ENCODE results near the gene SEC16A.

The SEC16A gene

DNA sequence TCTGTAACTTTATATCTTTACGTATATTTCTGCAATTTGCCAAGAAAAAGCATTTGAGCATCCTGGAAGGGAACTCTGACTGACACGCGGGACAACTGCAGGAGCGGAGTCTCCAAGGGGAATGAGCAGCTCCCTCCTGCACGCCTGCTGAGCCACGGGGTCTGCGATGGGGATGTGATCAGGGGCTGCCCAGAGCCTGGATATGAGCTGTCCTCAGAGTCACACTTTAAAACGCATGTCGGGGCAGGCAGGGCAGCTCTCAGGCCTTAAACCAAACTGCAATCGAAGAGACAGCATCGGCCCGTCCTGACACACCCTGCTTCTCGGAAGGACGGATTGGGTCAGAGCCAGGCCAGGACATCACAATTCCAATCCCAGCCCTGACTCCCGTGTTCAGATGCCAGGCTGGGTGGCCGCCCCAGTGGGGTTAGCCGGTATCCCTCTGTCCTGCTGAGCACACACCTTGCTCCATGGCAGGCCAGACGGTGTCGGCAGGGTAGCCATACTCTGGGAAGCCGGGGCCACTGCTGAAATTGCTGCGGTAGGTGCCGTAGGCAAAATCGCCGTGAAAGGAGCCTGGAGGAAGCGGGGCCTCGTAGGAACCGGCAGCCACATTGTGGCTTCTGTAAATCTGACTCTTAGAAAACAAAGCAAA, 17.2 kb downstream of the SEC16A start:
- no peak for DNase-seq (ENCODE audit: low read depth in 2 of 2)

DNA sequence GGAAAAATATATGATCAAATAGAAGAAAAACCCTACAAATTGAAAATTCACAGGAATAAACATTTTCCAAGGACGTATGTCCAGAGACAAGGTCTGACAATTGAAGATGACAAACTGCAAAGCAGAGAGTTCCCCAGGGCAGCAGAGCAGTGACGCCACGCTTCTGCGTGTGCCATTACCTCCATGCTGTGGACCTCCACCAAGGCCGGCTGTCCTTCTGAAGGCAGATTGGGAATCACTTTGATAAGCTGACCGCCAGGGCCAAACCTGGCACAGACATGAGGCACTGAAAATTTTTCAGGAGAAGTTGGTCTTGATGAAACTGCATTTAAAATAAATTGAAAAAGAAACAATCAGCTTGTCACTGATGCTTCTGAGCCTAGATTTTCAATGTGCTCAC, 18.6 kb downstream of the SEC16A start:
- DNase-seq (ENCODE audit: low read depth in 2 of 2), result no peak

DNA sequence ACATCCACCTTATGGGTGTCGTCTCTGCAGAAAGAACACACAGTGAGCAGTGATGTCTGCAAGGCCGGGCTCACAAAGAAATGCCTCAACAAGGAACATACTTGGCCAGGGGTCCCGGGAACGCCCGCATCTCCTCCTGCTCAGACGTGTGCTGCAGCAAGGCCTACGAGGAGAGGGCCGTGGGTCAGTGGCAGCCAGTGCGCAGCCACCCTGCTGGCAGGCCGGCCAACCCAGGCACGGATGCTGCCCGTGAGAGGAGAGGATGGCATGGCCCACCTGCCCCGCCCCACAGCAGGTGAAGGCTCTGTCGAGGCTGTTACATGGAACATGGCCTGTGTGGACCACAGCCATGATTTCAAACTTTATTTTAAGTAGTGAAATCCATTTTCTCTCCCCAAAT, 19.3 kb downstream of the SEC16A start:
- DNase-seq (ENCODE audit: low read depth in 2 of 2), result no peak

DNA sequence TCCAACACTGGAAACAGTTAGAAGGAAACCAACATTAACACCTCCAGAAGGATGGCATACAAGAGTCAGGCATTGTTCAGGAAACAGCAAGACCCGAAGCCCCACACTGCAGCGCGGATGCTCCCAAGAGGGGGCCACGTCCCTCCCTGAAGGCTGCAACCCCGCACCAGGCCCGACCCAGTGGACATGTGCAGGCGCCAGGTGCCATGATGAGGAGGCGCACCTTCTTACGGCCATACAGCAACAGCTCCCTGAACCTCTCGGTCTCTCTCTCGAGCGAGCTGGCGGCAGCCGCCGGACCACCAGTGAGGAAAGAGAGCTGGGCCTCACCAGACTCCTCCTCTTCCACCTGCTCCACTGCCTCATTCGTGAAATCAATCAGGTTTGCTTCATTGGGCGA, 20.2 kb downstream of the SEC16A start:
- no peak for DNase-seq (ENCODE audit: low read depth in 2 of 2)

DNA sequence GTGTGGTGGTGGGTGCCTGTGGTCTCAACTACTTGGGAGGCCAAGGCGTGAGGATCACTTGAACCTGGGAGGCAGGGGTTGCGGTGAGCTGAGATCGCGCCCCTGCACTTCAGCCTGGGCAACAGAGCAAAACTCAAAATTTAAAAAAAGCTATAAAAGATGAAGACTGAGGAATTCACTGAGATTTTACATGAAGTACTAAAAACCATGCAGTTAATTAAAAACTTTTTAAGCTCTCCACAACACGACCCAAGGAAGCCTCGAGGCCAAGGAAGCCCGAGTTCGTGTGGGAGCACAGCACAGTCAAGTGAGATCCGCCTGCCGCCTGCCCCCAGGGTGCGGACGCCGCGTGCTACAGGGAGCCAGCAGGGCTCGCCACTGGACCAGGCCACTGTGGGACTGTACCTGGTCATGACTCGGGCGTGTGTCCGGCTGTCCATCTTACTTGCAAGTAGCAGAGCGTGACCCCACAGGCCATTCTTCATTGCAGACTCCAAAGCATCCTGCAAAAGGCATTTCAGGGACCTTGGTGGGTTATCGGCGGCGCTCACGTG, 22.0 kb downstream of the SEC16A start:
- DNase-seq (ENCODE audit: low read depth in 2 of 2), result no peak

DNA sequence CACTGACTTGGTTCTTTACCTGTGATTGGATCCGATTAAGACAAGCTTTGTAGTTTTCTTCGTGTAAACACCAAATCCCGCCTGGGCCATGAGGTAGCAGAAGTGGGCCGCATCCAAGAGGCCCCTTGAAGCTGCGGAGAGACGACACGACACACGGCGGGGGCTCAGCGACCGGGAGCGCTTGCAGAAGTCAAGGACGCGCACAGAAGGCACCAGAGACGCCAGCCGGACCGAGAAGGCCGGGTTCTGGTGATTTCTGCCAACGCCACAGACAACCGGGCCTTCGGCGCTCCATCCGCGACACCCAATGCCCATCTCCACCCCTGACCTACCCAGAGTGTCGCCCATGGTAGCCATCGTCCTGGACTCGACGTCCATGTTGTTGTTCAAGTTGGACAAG, 23.4 kb downstream of the SEC16A start:
- no peak for DNase-seq (ENCODE audit: low read depth in 2 of 2)

DNA sequence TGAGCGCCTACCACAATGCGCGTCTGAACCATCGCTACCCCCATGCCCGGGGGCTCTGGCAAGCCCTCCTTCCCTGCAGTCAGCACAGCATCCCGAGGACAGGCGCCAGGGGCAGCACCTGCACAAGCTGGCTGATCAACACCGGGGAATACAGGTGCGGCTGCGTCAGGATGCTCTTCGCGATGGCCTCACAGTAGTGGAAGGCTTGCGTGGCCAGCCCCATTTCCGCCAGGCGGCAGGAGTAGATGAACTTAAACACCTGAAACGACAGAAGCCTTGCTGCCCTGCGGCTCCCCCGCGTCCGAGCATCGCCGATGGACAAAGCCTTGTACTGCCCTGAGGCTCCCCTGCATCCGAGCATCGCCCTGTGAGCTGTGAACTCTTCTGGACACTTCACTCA, 25.5 kb downstream of the SEC16A start:
- DNase-seq (ENCODE audit: low read depth in 2 of 2), result no peak

DNA sequence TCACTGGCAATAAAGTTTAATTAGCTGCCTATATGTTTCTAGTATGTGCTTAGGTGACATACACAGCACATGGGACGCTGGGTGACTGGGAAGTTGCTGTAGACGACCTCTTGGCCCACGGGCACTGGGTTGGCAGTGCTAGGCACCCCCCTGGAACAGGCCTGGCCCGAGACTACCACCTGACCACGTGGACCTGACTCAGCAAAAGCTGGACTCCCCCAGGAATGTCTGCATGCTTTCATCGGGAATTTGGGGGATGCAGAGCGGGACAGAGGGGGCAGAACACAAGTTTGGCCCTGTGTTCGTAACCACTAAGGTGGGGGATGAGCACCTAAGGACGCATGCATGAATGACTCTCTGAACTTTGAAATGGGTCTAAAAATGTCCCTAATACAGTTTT, 26.6 kb downstream of the SEC16A start:
- DNase-seq (ENCODE audit: low read depth in 2 of 2), result no peak

DNA sequence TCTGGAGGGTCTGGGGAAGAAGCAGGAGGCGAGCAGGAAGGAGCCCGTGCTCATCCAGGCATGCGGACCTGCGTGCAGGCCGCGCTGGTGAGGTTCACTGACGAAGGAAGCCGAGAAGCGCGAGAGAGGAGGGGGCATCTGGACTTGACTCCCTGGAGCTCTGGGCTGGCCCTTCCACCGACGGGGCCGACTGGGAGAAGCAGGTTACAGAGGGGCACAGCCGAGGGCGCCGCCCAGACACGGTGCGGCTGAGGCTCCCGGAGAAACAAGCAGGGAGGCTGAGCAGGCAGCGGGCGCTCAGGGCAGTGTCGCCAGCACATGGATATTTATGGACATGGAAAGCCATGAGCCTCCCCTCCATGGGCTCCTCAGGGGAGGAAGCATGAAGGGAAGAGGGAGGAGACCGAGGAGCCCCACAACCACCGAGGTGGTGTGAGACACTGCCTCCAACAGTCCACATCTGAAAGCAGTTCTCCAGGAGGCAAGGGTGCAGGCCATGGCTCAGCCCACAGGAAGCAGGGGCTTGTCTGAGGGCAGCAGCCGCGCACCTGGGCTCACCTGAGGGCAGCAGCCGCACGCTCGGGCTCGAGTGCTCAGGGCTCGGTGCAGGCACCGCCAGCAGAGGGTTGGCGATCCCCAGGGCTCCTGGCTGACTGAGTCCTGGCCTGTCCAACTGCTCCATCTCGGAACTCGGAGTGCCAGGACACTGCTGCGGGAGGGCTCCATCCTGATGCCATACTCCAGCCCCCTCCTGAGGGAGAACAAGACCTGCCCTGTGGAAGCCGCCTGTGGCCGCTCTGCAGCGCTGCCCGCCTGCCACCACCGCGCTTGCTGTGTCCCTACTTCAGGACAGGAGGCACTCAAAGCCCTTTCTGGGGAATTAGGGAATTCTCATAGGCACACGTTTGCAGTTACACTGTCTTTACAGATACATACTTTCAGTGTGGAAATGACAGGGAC, 27.5 kb downstream of the SEC16A start:
- no peak for DNase-seq (ENCODE audit: low read depth in 2 of 2)

DNA sequence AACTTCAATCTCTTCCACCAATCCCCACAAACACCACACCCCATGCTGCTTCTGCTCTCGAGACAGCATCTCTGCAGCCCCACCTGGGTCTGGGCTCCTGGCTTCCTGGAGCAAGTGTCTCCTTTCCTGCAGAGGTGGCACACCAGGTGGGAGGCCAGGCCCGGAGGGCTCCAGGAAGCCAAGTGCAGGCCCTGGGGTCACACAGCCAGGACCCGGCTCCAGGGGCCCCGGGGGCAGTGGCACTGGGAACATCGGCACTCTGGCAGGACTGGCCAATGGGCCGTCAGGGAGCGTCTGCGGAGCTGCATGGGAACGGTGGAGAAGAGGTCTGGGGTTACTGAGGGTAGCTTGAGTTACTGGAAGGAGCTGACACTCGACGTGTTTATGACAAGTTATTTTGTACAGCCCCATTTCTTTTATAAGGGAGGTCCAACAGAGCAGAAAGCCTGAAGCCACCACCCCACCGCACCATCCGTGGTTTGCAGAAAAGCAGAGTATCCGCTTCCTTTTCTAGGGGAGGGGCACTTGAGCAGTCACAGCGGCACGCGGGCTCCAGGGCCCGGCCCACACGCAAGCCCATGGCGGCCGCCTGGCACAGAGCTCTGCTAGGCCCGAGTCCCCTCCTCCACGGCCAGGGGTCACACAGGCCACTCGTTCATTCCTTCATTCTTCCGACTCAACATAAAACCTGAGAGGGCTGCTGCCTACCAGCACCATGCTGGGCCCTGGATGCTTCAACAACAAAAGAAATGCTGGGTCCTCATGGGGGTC, 28.6 kb downstream of the SEC16A start:
- no peak for DNase-seq (ENCODE audit: low read depth in 2 of 2)

DNA sequence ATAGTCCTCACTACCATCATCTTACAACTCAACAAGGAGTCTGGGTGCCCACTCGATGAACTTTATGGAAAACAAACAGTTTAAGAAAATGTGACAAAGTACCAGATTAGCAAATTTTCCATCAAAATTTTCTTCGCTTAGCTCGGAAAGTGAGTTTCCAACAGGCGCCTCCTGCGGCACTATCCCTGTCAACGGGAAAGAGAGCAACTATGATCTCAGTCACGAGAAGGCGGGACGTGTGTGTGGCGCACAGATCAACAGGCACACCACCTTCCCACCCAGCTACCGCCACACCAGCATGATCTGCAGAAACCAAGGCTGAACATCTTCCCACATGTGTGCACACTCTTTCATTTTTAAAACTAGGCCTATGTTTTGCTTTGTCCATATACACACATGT, 29.5 kb downstream of the SEC16A start:
- DNase-seq (ENCODE audit: low read depth in 2 of 2), result no peak

DNA sequence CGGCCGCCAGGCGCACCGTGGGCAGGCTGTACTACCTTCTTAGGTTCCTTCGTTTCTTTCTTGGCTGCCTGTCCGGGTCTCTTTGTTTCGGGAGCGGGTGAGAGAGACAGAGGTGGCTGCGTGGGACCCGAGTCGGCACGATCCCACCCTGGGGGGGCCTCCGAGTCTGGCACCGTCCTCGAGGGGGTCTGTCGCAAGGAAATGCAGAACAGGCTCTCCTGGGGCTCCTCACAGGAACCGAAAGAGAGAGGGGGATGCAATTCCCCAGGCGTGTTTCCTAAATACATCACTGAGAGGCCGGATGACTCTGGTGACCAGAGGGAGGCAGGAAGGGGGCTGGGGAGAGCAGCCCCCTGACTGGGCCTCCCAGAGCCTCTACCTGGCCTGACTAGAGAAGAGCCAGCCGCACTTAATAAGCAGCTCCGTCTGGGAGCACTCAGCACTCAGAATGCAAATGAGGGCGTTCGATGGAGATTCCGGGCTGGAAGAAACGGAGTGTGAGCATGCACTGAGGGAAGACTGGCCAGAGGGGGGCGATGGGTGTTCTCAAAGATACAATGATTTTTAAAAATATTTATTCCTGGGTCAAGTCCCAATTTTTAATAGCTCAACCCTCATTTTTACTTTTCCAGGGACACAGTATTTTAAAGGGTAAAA, 31.5 kb downstream of the SEC16A start:
- DNase-seq (ENCODE audit: low read depth in 2 of 2), result no peak

DNA sequence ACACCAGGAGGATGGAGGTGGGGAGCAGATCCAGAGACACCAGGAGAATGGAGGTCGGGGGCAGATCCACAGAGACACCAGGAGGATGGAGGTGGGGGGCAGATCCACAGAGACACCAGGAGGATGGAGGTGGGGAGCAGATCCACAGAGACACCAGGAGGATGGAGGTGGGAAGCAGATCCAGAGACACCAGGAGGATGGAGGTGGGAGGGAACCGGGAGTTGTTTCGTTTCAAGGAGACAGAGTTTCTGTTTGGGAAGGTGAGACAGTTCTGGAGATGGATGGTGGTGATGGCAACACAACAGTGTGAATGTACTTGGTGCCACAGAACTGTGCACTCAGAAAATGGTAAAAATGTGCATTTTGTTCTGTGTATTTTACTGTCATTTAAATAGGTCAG, 34.2 kb downstream of the SEC16A start:
- no peak for DNase-seq (ENCODE audit: low read depth in 2 of 2)

DNA sequence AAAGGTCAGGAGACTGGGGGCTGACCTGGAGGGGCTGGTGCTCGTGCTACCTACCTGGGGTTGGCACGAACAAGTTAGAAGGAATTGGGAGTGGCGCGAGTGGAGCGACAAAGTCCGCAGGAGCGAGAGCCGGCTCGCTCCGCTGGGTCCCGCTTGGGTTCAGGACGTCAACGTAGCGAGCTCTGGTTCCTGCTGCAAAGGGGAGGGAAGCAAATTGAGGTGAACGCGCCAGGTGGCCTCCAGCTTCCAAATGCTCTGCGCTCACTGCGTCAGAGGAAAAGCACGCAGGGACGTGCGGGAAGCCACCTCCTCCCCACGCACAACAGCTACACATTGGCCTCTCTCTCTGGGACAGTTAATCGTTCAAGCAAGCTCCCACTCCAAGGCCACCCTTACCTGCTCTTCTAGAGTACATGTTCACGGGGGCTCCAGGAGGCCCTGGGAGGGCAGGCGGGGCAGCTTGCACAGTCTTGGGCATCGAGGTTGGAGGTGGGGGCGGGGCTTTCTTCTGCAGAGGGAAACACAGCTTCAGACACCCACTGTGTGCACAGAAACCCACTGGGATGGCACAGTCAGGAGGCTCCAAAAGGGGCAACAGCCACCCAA, 35.6 kb downstream of the SEC16A start:
- no peak for DNase-seq (ENCODE audit: low read depth in 2 of 2)

DNA sequence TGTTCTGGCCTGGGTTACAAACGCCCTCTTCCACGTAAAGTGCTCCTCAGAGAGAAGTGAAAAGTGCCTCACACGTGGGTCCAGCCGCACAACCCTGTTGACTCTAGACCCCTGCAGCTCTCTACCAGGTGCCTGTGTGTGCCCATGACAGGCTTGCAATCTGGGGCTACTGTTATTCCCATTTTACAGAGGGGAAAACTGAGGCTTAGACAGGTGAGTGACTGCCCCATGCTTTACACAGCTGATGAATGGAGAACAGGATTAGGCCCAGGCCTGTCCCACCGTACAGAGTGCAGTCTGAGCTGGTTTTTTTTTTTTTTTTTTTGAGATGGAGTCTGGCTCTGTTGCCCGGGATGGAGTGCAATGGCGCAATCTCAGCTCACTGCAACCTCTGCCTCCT, 37.0 kb downstream of the SEC16A start:
- DNase-seq (ENCODE audit: low read depth in 2 of 2), result no peak

DNA sequence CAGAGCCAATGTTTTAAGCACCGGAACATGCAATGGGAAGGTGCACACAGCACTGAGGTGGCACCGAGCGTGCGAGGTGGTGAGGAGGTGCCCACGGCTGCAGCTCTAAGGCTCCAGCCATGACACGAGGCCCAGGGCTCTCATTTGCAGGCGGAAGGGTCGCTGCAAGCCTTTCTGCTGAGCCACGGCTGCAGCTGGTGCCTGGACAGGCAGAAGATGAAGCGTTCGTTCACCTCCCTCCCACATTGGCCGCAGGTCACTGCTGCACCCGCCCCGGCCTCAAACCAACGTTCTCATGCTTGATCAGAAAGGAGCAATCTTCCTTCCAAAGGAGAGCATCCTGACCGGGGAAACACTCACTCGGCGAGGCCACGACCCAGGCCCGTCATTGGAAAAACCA, 38.7 kb downstream of the SEC16A start:
- DNase-seq (ENCODE audit: low read depth in 2 of 2), result no peak

DNA sequence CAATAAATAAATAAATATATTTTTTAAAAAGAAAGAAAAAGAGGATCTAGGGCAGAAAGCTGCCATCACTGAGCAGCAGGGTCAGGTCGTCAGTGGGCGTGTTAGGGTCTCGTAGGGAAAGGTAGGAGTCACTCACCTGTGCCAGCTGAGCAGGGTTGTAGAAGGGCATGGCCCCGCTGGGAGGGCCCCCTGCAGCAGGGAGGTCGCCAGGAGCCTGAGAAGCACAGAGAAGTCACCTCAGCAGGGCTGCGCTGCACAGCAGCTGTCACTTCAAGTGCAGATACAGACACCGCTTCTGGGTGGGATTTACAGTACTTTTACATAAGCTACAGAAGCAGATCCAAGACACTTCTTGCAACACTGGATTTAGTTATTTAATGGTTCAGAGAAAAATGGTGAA, 39.2 kb downstream of the SEC16A start:
- no peak for DNase-seq (ENCODE audit: low read depth in 2 of 2)

DNA sequence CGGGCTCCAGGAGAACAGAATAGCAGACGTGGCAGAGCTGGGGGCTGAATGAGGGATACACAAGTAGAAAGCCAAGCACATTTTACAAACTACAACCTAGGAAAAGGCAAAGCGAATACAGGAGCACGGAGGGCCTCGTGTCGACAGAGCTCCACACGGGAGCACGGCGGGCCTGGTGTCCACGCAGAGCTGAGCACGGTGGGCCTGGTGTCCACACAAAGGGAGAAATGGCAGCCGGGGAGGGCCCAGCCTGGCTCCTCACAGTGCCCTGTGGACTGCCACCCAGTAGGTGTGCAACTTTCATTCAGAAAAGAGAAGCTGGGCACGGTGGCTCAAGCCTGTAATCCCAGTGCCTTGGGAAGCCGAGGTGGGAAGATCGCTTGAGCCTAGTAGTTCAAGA, 39.8 kb downstream of the SEC16A start:
- DNase-seq (ENCODE audit: low read depth in 2 of 2), result no peak

DNA sequence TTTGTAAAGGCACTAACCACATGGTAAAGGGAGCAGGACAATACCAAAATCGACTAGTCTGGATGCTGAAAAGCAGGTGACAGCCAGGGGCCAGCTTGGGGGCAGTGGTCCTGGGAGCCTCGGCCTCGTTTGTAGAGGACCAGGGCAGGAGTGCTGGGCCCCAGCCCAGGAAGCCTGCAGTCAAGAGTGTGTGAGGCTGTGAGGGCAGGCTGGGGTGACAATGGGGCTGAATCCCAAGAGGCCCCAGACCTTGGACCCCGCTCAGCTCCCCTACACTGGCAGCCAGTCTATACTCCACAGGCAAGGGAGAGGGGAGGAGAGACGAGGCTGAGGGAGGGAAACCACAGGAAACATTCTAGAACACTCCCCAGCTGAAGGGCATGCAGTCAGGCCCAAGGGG, 40.6 kb downstream of the SEC16A start:
- DNase-seq (ENCODE audit: low read depth in 2 of 2), result no peak

DNA sequence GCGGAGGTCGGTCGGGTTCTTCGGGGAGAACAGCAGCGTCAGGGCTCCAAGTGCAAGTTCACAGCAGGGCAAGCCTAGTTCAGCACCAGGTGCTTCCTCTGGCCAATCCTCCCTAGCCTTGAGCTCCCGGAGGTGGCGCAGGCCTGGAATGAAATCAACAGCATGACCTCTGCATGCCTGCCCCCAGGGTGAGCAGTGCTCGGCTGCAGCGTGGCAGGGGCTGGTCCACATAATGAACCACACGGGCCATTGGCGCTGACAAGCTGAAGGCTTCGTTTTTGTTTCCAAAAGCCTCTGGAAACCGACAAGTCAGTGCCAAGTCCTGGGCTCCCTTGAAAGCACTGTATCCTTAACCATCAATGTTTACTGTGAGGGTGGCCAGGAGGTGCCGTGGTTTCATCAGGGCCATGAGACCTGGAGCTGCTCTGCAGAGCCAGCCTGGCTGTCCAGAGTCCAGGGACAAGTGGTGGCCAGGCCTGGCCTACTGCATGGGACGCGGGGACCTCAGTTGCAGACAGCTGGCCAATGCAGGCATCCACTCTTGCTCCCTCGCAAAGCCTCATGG, 41.1 kb downstream of the SEC16A start:
- no peak for DNase-seq (ENCODE audit: low read depth in 2 of 2)

DNA sequence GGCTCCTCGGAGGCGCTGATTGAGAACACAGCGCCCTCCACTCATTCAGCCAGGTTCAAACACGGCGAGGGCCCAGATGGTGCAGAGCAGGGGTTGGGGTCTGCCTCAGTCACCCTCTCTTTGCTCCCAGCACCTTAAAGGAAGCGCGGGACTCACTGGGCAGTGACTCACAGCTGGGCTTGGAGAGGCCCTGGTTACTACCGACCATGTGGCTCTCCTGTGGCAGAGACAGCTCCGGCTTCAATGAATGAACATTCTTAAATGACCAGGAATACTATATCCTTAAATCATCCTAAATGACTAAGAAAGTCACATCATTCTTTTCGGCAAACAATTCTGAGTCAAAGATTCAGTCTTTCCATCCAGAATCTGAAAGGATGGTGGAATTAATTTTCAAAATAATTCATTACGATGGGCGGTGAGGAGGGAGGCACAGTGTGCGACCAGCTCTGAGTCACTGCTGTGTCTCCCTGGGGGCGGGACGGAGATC, 41.6 kb downstream of the SEC16A start:
- DNase-seq (ENCODE audit: low read depth in 2 of 2), result no peak

Data from stimulated activated CD8-positive, alpha-beta memory T cell treated with anti-CD3 and anti-CD28 coated beads, Interleukin-2, amount 100 ng/mL, for 48 hours (primary cell).